Progenitor cell of endocrine pancreas (in vitro differentiated cells): ENCODE results near the gene MGAT5. TPM values are rescaled to one million over a fixed set of nuclear protein-coding genes. Genes with fewer than 3 reads are reported as not detected.

Experiments used
- DNase-seq: peaks from one replicate; pipeline ENCODE4 v3.0.0; 2021; ENCODE audit warnings: low spot score; ENCODE audit not compliant: unreplicated experiment
- H3K27ac Mint-ChIP-seq: 2 replicates; pipeline ENCODE4 v1.8.0; 2021; ENCODE audit warnings: mild to moderate bottlenecking, moderate library complexity, mixed read lengths
- H3K27me3 Mint-ChIP-seq: 2 replicates; pipeline ENCODE4 v1.8.0; 2021; ENCODE audit warnings: mixed read lengths
- H3K36me3 Mint-ChIP-seq: 2 replicates; pipeline ENCODE4 v1.8.0; 2022; ENCODE audit warnings: mixed read lengths; ENCODE audit not compliant: insufficient read depth
- H3K4me1 Mint-ChIP-seq: 2 replicates; pipeline ENCODE4 v1.8.0; 2021; ENCODE audit warnings: low read depth, mixed read lengths
- H3K4me3 Mint-ChIP-seq: 2 replicates; pipeline ENCODE4 v1.8.0; 2021; ENCODE audit warnings: low read depth, mild to moderate bottlenecking, moderate library complexity, mixed read lengths
- H3K9me3 Mint-ChIP-seq: 2 replicates; pipeline ENCODE4 v1.8.0; 2021; ENCODE audit warnings: low read depth, mixed read lengths
- total RNA-seq: library from RNA; stranded (reverse); gene quantifications from 2 replicates; pipeline ENCODE4 v1.2.1, GENCODE V29; 2021
- TF ChIP-seq, protein P1 (sequence below): fragments of 200-600 bp; sonication (generic); IDR thresholded peaks from one replicate; pipeline ENCODE4 v1.5.0; 2021; ENCODE audit warnings: antibody characterized with exemption, mild to moderate bottlenecking; ENCODE audit not compliant: unreplicated experiment

MGAT5 gene
- total RNA-seq, 1 donor from 2014 or later, result 110 TPM

DNA sequence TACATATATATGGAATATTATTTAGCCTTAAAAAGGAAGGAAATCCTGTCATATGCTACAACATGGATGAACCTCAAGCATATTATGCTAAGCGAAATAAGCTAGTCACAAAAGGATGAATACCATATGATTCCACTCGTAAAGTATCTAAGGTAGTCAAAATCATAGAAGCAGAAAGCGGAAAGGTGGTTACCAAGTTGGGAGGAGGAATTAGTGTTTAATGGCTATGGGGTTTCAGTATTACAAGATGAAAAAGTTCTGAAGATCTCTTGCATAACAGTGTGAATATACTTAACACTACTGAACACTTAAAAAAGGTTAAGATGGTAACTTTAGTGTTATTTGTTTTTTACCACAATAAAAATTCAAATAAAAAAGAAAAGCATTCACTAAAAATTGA is 99.0 kb downstream of the MGAT5 start:
- no peaks in the 10 kb centered on the region for H3K4me1 Mint-ChIP-seq
- no peaks in the 10 kb centered on the region for H3K9me3 Mint-ChIP-seq
- H3K27me3 Mint-ChIP-seq, result no peaks in the 10 kb centered on the region
- H3K36me3 Mint-ChIP-seq, result peaks cover 14% of the 10 kb centered on the region
- H3K27ac Mint-ChIP-seq, result no peak overlapping the region
- DNase-seq, result no peak
- TF ChIP-seq, protein P1, sequence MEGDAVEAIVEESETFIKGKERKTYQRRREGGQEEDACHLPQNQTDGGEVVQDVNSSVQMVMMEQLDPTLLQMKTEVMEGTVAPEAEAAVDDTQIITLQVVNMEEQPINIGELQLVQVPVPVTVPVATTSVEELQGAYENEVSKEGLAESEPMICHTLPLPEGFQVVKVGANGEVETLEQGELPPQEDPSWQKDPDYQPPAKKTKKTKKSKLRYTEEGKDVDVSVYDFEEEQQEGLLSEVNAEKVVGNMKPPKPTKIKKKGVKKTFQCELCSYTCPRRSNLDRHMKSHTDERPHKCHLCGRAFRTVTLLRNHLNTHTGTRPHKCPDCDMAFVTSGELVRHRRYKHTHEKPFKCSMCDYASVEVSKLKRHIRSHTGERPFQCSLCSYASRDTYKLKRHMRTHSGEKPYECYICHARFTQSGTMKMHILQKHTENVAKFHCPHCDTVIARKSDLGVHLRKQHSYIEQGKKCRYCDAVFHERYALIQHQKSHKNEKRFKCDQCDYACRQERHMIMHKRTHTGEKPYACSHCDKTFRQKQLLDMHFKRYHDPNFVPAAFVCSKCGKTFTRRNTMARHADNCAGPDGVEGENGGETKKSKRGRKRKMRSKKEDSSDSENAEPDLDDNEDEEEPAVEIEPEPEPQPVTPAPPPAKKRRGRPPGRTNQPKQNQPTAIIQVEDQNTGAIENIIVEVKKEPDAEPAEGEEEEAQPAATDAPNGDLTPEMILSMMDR, result no peak
- no peak overlapping the region for H3K4me3 Mint-ChIP-seq

DNA sequence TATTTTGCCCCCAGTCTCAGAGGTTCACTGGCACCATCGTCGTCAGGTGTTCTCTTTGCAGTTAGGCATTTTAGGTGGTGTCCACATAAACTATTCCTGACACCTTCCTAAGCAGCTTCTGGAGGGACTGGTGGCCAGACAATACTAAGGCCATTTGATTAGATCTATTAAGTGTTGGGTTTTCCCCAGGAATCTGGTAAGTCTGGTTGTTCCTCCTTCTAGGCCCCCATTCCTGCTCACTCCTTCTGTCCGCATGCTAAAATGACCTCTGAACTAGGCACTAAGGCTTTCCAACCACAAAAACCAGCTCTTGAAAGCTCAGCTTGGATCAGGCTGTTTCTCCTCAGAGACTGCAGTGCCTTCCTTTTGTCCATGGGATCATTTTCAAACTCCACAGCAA is 100.7 kb downstream of the MGAT5 start:
- Mint-ChIP-seq H3K27ac (peak overlapping the region; percentile 15), H3K4me3 (no peak overlapping the region), H3K4me1 (peaks cover 3% of the 10 kb centered on the region), H3K27me3 (no peaks in the 10 kb centered on the region), H3K36me3 (peaks cover 16% of the 10 kb centered on the region), H3K9me3 (no peaks in the 10 kb centered on the region)
- DNase-seq, result no peak
- TF ChIP-seq, protein P1, result no peak

DNA sequence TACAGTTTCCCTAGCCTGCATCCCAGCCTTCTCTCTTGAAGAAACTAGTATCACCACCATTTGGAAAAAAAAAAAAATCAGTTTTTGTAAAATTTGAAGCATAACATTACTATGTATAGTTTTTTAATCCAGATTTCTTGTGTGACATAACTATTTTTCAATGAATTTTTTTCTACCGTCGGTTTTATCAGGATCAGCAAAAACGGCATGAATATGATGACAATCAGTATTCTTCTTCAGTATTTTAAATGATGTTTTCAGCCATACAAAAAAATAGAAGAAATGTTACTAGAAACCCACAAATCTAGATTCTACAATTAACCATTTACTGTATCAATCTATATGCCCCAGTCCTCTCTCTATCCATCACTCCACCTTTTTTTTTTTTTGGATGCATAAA is 103.9 kb downstream of the MGAT5 start:
- H3K27ac Mint-ChIP-seq, result no peak overlapping the region
- H3K4me3 Mint-ChIP-seq, result no peak overlapping the region
- TF ChIP-seq, protein P1, result no peak
- no peak for DNase-seq
- H3K27me3 Mint-ChIP-seq, result no peaks in the 10 kb centered on the region
- H3K9me3 Mint-ChIP-seq, result no peaks in the 10 kb centered on the region
- H3K4me1 Mint-ChIP-seq, result peaks cover 7% of the 10 kb centered on the region
- peaks cover 7% of the 10 kb centered on the region for H3K36me3 Mint-ChIP-seq

DNA sequence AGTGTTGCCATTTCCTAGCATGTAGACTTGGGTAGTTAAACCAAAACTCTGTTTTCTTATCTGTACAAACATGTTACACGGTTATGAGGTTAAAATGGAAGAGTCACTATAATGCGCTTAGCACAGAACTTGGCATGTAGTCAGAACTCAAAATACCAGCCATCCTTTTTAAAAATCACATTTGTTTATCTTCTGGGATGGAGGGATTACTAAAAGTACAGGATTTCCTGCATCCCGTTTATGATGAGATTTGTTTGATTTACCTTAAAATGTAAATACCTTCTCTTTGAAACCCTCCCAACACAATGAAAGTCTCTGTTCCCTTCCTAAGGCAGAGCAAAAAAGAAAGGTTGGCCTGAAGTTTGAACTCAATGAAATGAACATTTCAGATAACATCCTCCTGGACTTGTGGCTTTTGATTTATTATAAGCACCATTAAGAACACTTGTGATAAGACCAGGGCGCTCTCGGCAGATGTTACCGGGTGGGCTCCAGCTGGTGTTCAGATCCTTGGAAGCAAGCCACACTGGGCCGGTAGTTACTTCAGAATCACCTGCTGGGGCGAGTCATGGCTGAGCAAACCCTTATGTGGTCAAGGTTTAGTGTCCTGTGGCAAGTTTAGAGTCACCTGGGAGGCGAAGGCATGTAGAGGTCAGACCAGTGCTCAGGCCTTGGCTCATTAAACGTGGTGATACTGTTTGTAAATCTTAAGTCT is 105.7 kb downstream of the MGAT5 start:
- TF ChIP-seq, protein P1, result no peak
- Mint-ChIP-seq H3K9me3 (no peaks in the 10 kb centered on the region), H3K36me3 (peaks cover 11% of the 10 kb centered on the region), H3K4me1 (peaks cover 7% of the 10 kb centered on the region), H3K27ac (peak overlapping the region; percentile 76), H3K4me3 (no peak overlapping the region), H3K27me3 (no peaks in the 10 kb centered on the region)
- DNase-seq, result no peak

DNA sequence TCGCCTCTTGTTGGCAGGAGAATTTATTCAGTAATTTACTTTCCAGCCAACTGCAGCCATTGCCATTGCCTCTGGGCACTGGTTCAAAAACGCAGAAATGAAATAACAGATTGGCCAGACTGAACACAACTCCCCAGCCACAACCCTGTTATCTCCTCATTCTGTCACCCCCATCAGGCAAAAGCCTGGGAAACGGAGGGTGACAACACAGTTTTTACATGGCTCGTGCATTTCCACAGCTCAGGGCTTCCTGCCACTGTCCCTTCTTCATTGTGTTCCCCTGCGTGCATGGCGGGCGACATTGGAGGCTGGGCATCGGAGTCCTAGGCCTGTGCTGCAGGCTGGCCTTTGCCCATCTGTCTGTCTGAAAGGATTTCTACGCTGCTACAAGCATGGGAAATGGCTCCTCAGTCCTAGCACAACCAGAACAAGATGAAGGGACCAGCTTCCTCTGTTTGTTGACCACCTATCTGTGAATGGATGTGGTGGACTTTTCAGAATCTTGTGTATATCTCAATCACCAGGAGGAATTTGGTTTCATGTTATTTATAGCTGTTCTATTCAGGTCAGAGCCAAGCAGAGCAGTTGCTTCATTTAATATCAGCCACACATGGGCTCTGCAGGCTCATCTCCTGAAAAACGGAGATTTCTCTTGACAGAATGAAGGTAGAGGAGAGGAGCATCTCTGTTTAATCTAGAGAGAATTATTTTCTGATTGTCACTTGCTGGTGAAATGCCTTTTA is 107.0 kb downstream of the MGAT5 start:
- peaks cover 7% of the 10 kb centered on the region for H3K4me1 Mint-ChIP-seq
- no peak for DNase-seq

More for the DNA sequence above, 107.0 kb downstream of the MGAT5 start:
- H3K27me3 Mint-ChIP-seq, result no peaks in the 10 kb centered on the region
- H3K4me3 Mint-ChIP-seq, result no peak overlapping the region
- H3K9me3 Mint-ChIP-seq, result no peaks in the 10 kb centered on the region
- TF ChIP-seq, protein P1, result no peak
- H3K36me3 Mint-ChIP-seq, result peaks cover 13% of the 10 kb centered on the region
- H3K27ac Mint-ChIP-seq, result no peak overlapping the region
